B cell (primary cell): ENCODE results near the gene SLPI. TPM values are rescaled to one million over a fixed set of nuclear protein-coding genes. Genes with fewer than 3 reads are reported as not detected.

Source experiments
- ATAC-seq: fragments of 200-7000 bp; cut with Tn5 transposase; one replicate; pipeline ENCODE4 v1.10.0; 2021; ENCODE audit warnings: low read depth, mild to moderate bottlenecking, moderate number of reproducible peaks, moderate library complexity
- CTCF ChIA-PET: fragments of 350-600 bp; sonication (Branson Sonifier 250); formaldehyde crosslinking; loops from one replicate; lab custom pipeline; 2021; ENCODE audit warnings: antibody characterized with exemption, inconsistent platforms; lab: Charles Lee
- POLR2A ChIA-PET: fragments of 350-600 bp; sonication (Branson Sonifier 250); formaldehyde crosslinking; loops from one replicate; lab custom pipeline; 2021; ENCODE audit warnings: antibody characterized with exemption; lab: Charles Lee
- DNase-seq: peaks from one replicate; pipeline ENCODE4 v3.0.0; 2013
- H2AFZ ChIP-seq: 2 replicates; pipeline ENCODE4 v1.6.1; 2012; ENCODE audit warnings: mild to moderate bottlenecking, low read depth, low read length; ENCODE audit not compliant: insufficient read depth, poor library complexity, severe bottlenecking
- H3K27ac ChIP-seq, 2 donors: 1 replicate in 1 of 2; 2 replicates in 1 of 2; pipeline ENCODE4 v1.5.1; 2012 to 2013; ENCODE audit warnings: low read length in 2 of 2, mild to moderate bottlenecking in 2 of 2, moderate library complexity in 1 of 2
- H3K27me3 ChIP-seq, 4 experiments: fragments of 200-600 bp in 1 of 4; sonication (generic) in 1 of 4; replicated peaks in 1 of 4; 1 replicate in 2 of 4; 2 replicates in 2 of 4; pipeline versions ENCODE4 v1.6.1 to v1.7.0; 2013 to 2016; ENCODE audit warnings: low read length in 3 of 4, mild to moderate bottlenecking in 2 of 4, mixed read lengths in 1 of 4, moderate library complexity in 1 of 4; ENCODE audit not compliant: insufficient read depth in 4 of 4, control insufficient read depth in 3 of 4; ENCODE audit errors: control extremely low read depth in 1 of 4
- H3K36me3 ChIP-seq, 2 experiments: replicated peaks in 1 of 2; 1 replicate in 1 of 2; 2 replicates in 1 of 2; pipeline versions ENCODE4 v1.6.1 to v1.7.1; 2013; ENCODE audit warnings: low read length in 1 of 2; ENCODE audit not compliant: insufficient read depth in 2 of 2, control insufficient read depth in 1 of 2; ENCODE audit errors: control extremely low read depth in 1 of 2, extremely low read depth in 1 of 2
- H3K4me1 ChIP-seq, 2 donors: fragments of 200-600 bp in 1 of 2; sonication (generic) in 1 of 2; 1 replicate in 1 of 2; 2 replicates in 1 of 2; pipeline versions ENCODE4 v1.5.1 to v1.6.1; 2013 to 2017; ENCODE audit warnings: low read length in 2 of 2; ENCODE audit not compliant: control insufficient read depth in 2 of 2, insufficient read depth in 2 of 2
- H3K4me2 ChIP-seq: replicated peaks from 2 replicates; pipeline ENCODE3; 2012; ENCODE audit warnings: mild to moderate bottlenecking, low read depth, low read length; ENCODE audit not compliant: poor library complexity, severe bottlenecking
- H3K4me3 ChIP-seq, 5 experiments: fragments of 200-600 bp in 1 of 5; sonication (generic) in 1 of 5; 1 replicate in 3 of 5; 2 replicates in 2 of 5; pipeline versions ENCODE4 v1.5.1 to v1.7.0; 2011 to 2016; ENCODE audit warnings: low read length in 4 of 5, mild to moderate bottlenecking in 4 of 5, low read depth in 2 of 5, control low read depth in 1 of 5, moderate library complexity in 1 of 5; ENCODE audit not compliant: insufficient read depth in 1 of 5; ENCODE audit errors: control extremely low read depth in 1 of 5, extremely low read depth in 1 of 5
- H3K79me2 ChIP-seq: fragments of 200-600 bp; sonication (generic); one replicate; pipeline ENCODE4 v1.6.0; 2016; ENCODE audit warnings: low read length; ENCODE audit not compliant: control insufficient read depth, insufficient read depth
- H3K9ac ChIP-seq: fragments of 200-600 bp; sonication (generic); 2 replicates; pipeline ENCODE4 v1.6.1; 2017; ENCODE audit warnings: mild to moderate bottlenecking, low read length, moderate library complexity
- H3K9me3 ChIP-seq, 3 donors: one replicate each; pipeline versions ENCODE4 v1.6.1 to v1.7.1; 2013; ENCODE audit warnings: low read length in 2 of 3; ENCODE audit not compliant: control insufficient read depth in 2 of 3, insufficient read depth in 1 of 3; ENCODE audit errors: control extremely low read depth in 1 of 3
- H4K20me1 ChIP-seq: 2 replicates; pipeline ENCODE4 v1.6.0; 2012; ENCODE audit warnings: mild to moderate bottlenecking, low read length; ENCODE audit not compliant: insufficient read depth, control insufficient read depth, poor library complexity, severe bottlenecking
- H3K27ac Mint-ChIP-seq: one replicate; pipeline ENCODE4 v1.8.0; 2021; ENCODE audit warnings: mixed read lengths
- H3K27me3 Mint-ChIP-seq: one replicate; pipeline ENCODE4 v1.8.0; 2021; ENCODE audit warnings: mixed read lengths
- H3K4me1 Mint-ChIP-seq: one replicate; pipeline ENCODE4 v1.8.0; 2021; ENCODE audit warnings: mixed read lengths
- H3K4me3 Mint-ChIP-seq: one replicate; pipeline ENCODE4 v1.8.0; 2021; ENCODE audit warnings: mixed read lengths
- H3K9me3 Mint-ChIP-seq: one replicate; pipeline ENCODE4 v1.8.0; 2022; ENCODE audit warnings: mixed read lengths; ENCODE audit not compliant: insufficient read depth
- CTCF ChIP-seq: fragments of 200-600 bp; IDR thresholded peaks from one replicate; pipeline ENCODE4 v1.8.0; 2022; ENCODE audit warnings: antibody characterized with exemption, mild to moderate bottlenecking
- EZH2 ChIP-seq: IDR thresholded peaks from 2 replicates; pipeline ENCODE4 v1.6.1; 2012; ENCODE audit warnings: borderline replicate concordance, low read depth, mild to moderate bottlenecking, moderate library complexity, low read length; ENCODE audit not compliant: insufficient read depth, poor library complexity, severe bottlenecking
- WGBS: methylation state at CpG from one replicate; pipeline ENCODE4 v1.1.5; 2013; ENCODE audit warnings: missing lambda C conversion rate; ENCODE audit not compliant: insufficient coverage; 5-methylcytosine and 5-hydroxymethylcytosine counted together
- intact Hi-C: fragments of 100-400 bp; cut with micrococcal nuclease; formaldehyde crosslinking; loops from one replicate; pipeline ENCODE4 v1.10.0; 2022
- polyA plus RNA-seq: library from polyadenylated mRNA; depleted of rRNA; stranded (reverse); fragments of >200 nt; gene quantifications from 2 replicates; pipeline ENCODE4 v1.2.3, GENCODE V29; 2012
- total RNA-seq, 2 donors: library from RNA; stranded (reverse); fragments of 120-200 nt in 1 of 2; gene quantifications; 1 replicate in 1 of 2; 2 replicates in 1 of 2; pipeline versions ENCODE4 v1.2.3 to v1.2.4, GENCODE V29; 2013 to 2022

The SLPI gene
- total and polyA plus RNA-seq, 2 donors (not counting 1 experiment from before 2014, with no cell fraction given), result not detected

DNA sequence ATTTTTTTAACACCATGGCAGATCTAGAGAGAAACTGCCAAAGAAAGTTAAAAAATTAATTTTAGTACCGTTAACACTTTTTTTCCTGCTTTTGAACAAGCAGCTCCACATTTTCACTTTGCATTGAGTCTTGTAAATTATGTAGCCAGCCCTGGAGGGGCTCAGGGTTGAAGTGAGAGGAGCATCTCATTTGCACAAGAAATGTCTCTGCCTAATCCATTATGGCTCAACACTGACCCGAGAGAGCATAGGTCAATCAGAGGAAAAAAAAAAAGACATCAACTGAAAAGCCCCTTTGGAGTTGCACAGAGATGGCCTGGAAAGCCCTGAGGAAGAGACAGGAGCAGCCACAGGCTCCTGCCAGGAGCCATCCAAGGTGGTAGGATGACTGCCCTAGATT, 4.3 kb upstream of the SLPI start:
- H3K9ac ChIP-seq, result no peak overlapping the region
- ChIA-PET CTCF (no interaction called here), POLR2A (no interaction called here)
- no peaks in the 10 kb centered on the region for H3K4me1 ChIP-seq
- Mint-ChIP-seq H3K4me1 (no peaks in the 10 kb centered on the region), H3K4me3 (no peak overlapping the region), H3K27ac (no peak overlapping the region), H3K27me3 (peaks cover 47% of the 10 kb centered on the region), H3K9me3 (no peaks in the 10 kb centered on the region)
- H4K20me1 ChIP-seq, result no peaks in the 10 kb centered on the region
- H3K4me3 ChIP-seq, result no peak overlapping the region
- H2AFZ ChIP-seq, result no peak overlapping the region
- peaks cover 0 to 11% (median 5%) of the 10 kb centered on the region in 4 experiments for H3K27me3 ChIP-seq
- TF ChIP-seq CTCF, result no peak
- no peak for TF ChIP-seq EZH2
- ATAC-seq (no peak), DNase-seq (no peak)
- intact Hi-C loops, result no loop called here
- H3K79me2 ChIP-seq, result no peaks in the 10 kb centered on the region
- WGBS, result 50% methylated on average over 1 of the region's 2 CpGs
- no peak overlapping the region for H3K27ac ChIP-seq
- no peak overlapping the region for H3K4me2 ChIP-seq
- peaks cover 0 to 3% (median 0%) of the 10 kb centered on the region in 3 donors for H3K9me3 ChIP-seq
- H3K36me3 ChIP-seq, result no peaks in the 10 kb centered on the region

GRCh38 chr20:45258259-45258658, 3.9 kb upstream of the SLPI start:
- Mint-ChIP-seq H3K27ac (no peak overlapping the region), H3K27me3 (peaks cover 51% of the 10 kb centered on the region), H3K4me1 (no peaks in the 10 kb centered on the region), H3K9me3 (no peaks in the 10 kb centered on the region), H3K4me3 (no peak overlapping the region)
- no peaks in the 10 kb centered on the region for H3K36me3 ChIP-seq
- no peaks in the 10 kb centered on the region for H4K20me1 ChIP-seq
- DNase-seq (no peak), ATAC-seq (no peak)
- H3K27me3 ChIP-seq, result peaks cover 0 to 11% (median 6%) of the 10 kb centered on the region in 4 experiments
- H3K9me3 ChIP-seq, result peaks cover 0 to 3% (median 0%) of the 10 kb centered on the region in 3 donors
- H2AFZ ChIP-seq, result no peak overlapping the region
- no peak overlapping the region for H3K27ac ChIP-seq
- CTCF ChIA-PET, result no interaction called here
- TF ChIP-seq EZH2 (no peak), CTCF (no peak)
- no peak overlapping the region for H3K9ac ChIP-seq
- POLR2A ChIA-PET, result no interaction called here
- no peak overlapping the region for H3K4me3 ChIP-seq
- H3K79me2 ChIP-seq, result no peaks in the 10 kb centered on the region
- H3K4me2 ChIP-seq, result no peak overlapping the region
- intact Hi-C loops, result no loop called here
- 86% methylated on average over 1 of the region's 3 CpGs for WGBS
- H3K4me1 ChIP-seq, result no peaks in the 10 kb centered on the region
